Superior temporal gyrus (tissue), 1 donor: Measurements from ENCODE around the gene LAG3.
A peak's percentile ranks its signal among the peaks of the same experiment; 100 is the strongest.

Experiments used
- DNase-seq: peaks from one replicate; pipeline ENCODE4 v3.0.0-alpha.2; 2016; ENCODE audit errors: extremely low spot score

The LAG3 gene

GRCh38 chr12:6823182-6824084, 51.1 kb downstream of the LAG3 start:
- DNase-seq = no peak

GRCh38 chr12:6824085-6824775, 51.9 kb downstream of the LAG3 start:
- DNase-seq = peak; percentile 21

GRCh38 chr12:6824901-6825381, 52.6 kb downstream of the LAG3 start:
- peak; percentile 23 for DNase-seq

GRCh38 chr12:6825398-6826124, 53.2 kb downstream of the LAG3 start:
- DNase-seq = peak; percentile 92

DNA sequence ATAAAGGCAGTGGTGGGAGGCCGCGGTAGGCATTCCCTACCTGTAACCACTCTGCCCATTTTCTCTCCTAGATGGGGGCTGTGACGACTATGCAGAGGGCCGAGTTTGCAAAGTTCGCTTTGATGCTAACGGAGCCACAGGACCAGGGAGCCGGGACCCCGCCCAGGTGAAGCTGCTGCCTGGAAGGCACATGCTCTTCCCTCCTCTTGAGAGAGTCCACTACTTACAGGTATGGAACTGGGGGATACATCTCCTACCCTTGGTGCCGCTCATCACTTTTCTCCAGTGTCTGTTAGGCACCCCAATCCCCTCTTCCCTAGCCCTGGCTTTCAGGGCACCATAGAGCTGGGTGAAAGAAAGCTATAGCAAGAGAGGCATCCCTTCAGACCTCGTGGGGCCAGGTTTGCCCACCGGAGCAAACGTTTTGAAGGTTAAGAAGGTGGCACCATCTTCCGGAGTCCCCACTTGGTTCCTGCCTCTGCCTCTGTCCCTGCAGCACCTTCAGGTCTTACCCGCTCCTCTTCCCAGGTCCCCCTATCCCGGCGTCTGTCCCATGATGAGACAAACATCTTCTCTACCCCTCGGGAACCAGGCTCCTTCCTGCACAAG, 53.9 kb downstream of the LAG3 start:
- DNase-seq = no peak

DNA sequence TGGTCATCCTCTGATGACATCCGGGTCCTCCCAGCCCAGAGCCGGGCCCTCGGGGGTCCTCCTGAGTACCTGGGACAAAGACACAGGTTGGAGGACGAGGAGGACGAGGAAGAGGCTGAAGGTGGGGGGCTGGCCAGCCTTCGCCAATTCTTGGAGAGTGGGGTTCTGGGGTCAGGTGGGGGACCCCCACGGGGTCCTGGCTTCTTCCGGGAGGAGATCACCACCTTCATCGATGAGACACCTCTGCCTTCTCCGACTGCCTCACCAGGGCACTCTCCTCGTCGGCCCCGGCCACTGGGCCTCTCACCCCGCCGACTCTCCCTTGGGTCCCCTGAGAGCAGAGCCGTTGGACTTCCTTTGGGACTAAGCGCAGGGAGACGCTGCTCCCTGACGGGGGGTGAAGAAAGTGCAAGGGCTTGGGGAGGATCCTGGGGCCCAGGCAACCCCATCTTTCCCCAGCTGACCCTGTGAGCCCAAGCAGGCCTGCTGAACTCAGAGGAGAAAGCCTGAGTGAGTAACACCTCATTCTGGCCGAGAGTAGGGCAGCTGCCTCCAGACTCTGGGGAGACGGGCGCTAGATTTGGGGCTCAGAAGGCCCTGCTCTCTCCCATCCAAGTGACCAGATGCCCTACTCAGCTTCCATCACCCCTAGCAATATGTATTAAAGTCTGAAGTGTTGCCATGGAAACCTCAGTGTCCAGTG, 54.6 kb downstream of the LAG3 start:
- DNase-seq = no peak

DNA sequence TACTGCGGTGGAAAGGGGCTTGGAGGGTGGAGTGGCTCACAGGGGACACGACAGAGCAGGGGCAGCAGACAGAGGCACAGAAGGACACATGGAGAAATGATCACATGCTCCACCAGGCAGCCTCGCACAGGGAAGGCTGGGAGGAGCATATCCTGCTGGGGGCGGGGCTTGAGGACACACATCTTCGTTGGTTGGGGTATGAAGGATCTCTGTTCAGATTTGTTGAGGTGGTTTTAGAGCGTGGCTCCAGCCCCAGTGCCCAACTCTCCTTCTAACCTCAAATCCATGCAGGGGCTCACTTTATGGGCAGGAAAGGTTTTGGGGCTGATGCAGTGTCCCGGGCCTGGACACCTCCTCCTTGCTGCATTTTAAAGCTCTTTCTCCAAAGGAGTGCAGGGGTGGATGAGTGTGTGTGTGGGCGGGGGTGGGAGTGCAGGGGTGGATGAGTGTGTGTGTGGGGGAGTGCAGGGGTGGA, 55.2 kb downstream of the LAG3 start:
- DNase-seq = peak; percentile 77
